Liver (tissue), 9 donors: ENCODE data around the gene PPP3CB. TPM values are rescaled to one million over a fixed set of nuclear protein-coding genes. Genes with fewer than 3 reads are reported as not detected.
A peak's percentile ranks its signal among the peaks of the same experiment; 100 is the strongest.

Experiments
- DNase-seq: peaks from one replicate; pipeline ENCODE4 v3.0.0-alpha.2; 2017; ENCODE audit warnings: low spot score
- H3K27ac ChIP-seq, 2 donors: one replicate each; pipeline ENCODE4 v1.7.0; 2013; ENCODE audit warnings: inconsistent platforms in 2 of 2, low read length in 2 of 2, control low read depth in 1 of 2, low read depth in 1 of 2, mild to moderate bottlenecking in 1 of 2
- H3K27me3 ChIP-seq, 4 donors: one replicate each; pipeline versions ENCODE4 v1.6.1 to v1.7.0; 2013; ENCODE audit warnings: low read length in 3 of 4, inconsistent platforms in 1 of 4, mild to moderate bottlenecking in 1 of 4, moderate library complexity in 1 of 4; ENCODE audit not compliant: control insufficient read depth in 4 of 4, insufficient read depth in 4 of 4
- H3K36me3 ChIP-seq, 4 donors: one replicate each; pipeline versions ENCODE4 v1.6.1 to v1.7.0; 2013; ENCODE audit warnings: low read length in 3 of 4, mild to moderate bottlenecking in 3 of 4, low read depth in 1 of 4, moderate library complexity in 1 of 4; ENCODE audit not compliant: control insufficient read depth in 4 of 4, insufficient read depth in 3 of 4
- H3K4me1 ChIP-seq, 4 donors: one replicate each; pipeline versions ENCODE4 v1.6.1 to v1.7.0; 2013; ENCODE audit warnings: low read length in 3 of 4, mild to moderate bottlenecking in 3 of 4, moderate library complexity in 1 of 4; ENCODE audit not compliant: control insufficient read depth in 4 of 4, insufficient read depth in 4 of 4
- H3K4me3 ChIP-seq, 3 donors: one replicate each; pipeline versions ENCODE4 v1.6.1 to v1.7.0; 2013; ENCODE audit warnings: low read length in 3 of 3, control low read depth in 1 of 3, low read depth in 1 of 3, mild to moderate bottlenecking in 1 of 3
- H3K9ac ChIP-seq, 2 donors: one replicate each; pipeline ENCODE4 v1.7.0; 2013; ENCODE audit warnings: low read length in 2 of 2, mild to moderate bottlenecking in 2 of 2, moderate library complexity in 2 of 2, control low read depth in 1 of 2, low read depth in 1 of 2
- H3K9me3 ChIP-seq, 4 donors: one replicate each; pipeline versions ENCODE4 v1.6.1 to v1.7.0; 2013; ENCODE audit warnings: low read length in 3 of 4; ENCODE audit not compliant: control insufficient read depth in 4 of 4
- ATF3 ChIP-seq: IDR thresholded peaks from 2 replicates; pipeline ENCODE4 v1.6.1; 2016; ENCODE audit warnings: antibody characterized with exemption
- CTCF ChIP-seq: fragments of 150-350 bp; IDR thresholded peaks from 2 replicates; pipeline ENCODE4 v1.5.1; 2017; ENCODE audit warnings: improper control_type of control experiment, low read depth, low read length; ENCODE audit not compliant: missing input control
- EGR1 ChIP-seq, 2 donors: IDR thresholded peaks; 2 replicates each; pipeline ENCODE4 v1.6.1; 2016 to 2018; ENCODE audit warnings: antibody characterized with exemption in 2 of 2, low read depth in 2 of 2
- FOXA1 ChIP-seq: IDR thresholded peaks from 2 replicates; pipeline ENCODE4 v1.6.1; 2016; ENCODE audit warnings: antibody characterized with exemption
- FOXA2 ChIP-seq: IDR thresholded peaks from 2 replicates; pipeline ENCODE4 v1.6.1; 2016; ENCODE audit warnings: antibody characterized with exemption
- GABPA ChIP-seq, 2 donors: IDR thresholded peaks in 1 of 2; conservative IDR thresholded peaks in 1 of 2; 2 replicates each; pipeline ENCODE4 v1.6.1; 2016; ENCODE audit warnings: antibody characterized with exemption in 2 of 2, mild to moderate bottlenecking in 1 of 2, moderate library complexity in 1 of 2
- HNF4A ChIP-seq, 2 donors: conservative IDR thresholded peaks; 2 replicates each; pipeline ENCODE4 v1.6.1; 2016; ENCODE audit warnings: antibody characterized with exemption in 2 of 2, mild to moderate bottlenecking in 2 of 2
- HNF4G ChIP-seq: IDR thresholded peaks from 2 replicates; pipeline ENCODE4 v1.6.1; 2016; ENCODE audit warnings: antibody characterized with exemption
- JUND ChIP-seq, 2 donors: IDR thresholded peaks; 2 replicates each; pipeline ENCODE4 v1.6.1; 2016; ENCODE audit warnings: antibody characterized with exemption in 2 of 2
- MAX ChIP-seq: IDR thresholded peaks from 2 replicates; pipeline ENCODE4 v1.6.1; 2016; ENCODE audit warnings: antibody characterized with exemption
- NR2F2 ChIP-seq: IDR thresholded peaks from 2 replicates; pipeline ENCODE4 v1.6.1; 2016; ENCODE audit warnings: antibody characterized with exemption
- RAD21 ChIP-seq, 2 donors: IDR thresholded peaks; 2 replicates each; pipeline ENCODE4 v1.6.1; 2016; ENCODE audit warnings: antibody characterized with exemption in 2 of 2, mild to moderate bottlenecking in 2 of 2
- REST ChIP-seq: IDR thresholded peaks from 2 replicates; pipeline ENCODE4 v1.6.1; 2016; ENCODE audit warnings: antibody characterized with exemption, mild to moderate bottlenecking
- RXRA ChIP-seq, 2 donors: IDR thresholded peaks; 2 replicates each; pipeline ENCODE4 v1.6.1; 2017 to 2018; ENCODE audit warnings: antibody characterized with exemption in 2 of 2, mild to moderate bottlenecking in 1 of 2
- SP1 ChIP-seq: IDR thresholded peaks from 2 replicates; pipeline ENCODE4 v1.6.1; 2018; ENCODE audit warnings: antibody characterized with exemption, mild to moderate bottlenecking
- TAF1 ChIP-seq: conservative IDR thresholded peaks from 2 replicates; pipeline ENCODE4 v1.6.1; 2016; ENCODE audit warnings: antibody characterized with exemption, mild to moderate bottlenecking
- YY1 ChIP-seq: IDR thresholded peaks from 2 replicates; pipeline ENCODE4 v1.6.1; 2016; ENCODE audit warnings: antibody characterized with exemption, mild to moderate bottlenecking
- ZBTB33 ChIP-seq: IDR thresholded peaks from 2 replicates; pipeline ENCODE4 v1.6.1; 2016; ENCODE audit warnings: antibody characterized with exemption
- WGBS: extraction: QIAGEN DNeasy Blood & Tissue Kit; methylation state at CpG from one replicate; pipeline ENCODE4 v1.1.7; 2013; 5-methylcytosine and 5-hydroxymethylcytosine counted together
- polyA plus RNA-seq, 2 donors: library from polyadenylated mRNA; stranded (reverse) in 1 of 2; unstranded in 1 of 2; fragments of 200-250 nt in 1 of 2; fragments of >200 nt in 1 of 2; fragmentation: Nextera tagmentation in 1 of 2; extraction: Ambion mirVana in 1 of 2; gene quantifications; one replicate each; pipeline versions ENCODE4 v1.2.1 to v1.2.3, GENCODE V29; 2013 to 2015
- total RNA-seq, 2 donors: library from RNA; depleted of rRNA; stranded (reverse); fragments of >200 nt; gene quantifications; one replicate each; pipeline ENCODE4 v1.2.3, GENCODE V29; 2014
- donor health status: healthy.
- donor health status: healthy.
- donor health status: healthy.
- donor health status: healthy.
- donor health status: healthy.

The PPP3CB gene
- total and polyA plus RNA-seq, 4 donors = 5.7 to 22.4 (median 11.4) TPM

GRCh38 chr10:73534857-73535256 is 39.0 kb upstream of the PPP3CB start:
- Histone ChIP-seq H3K36me3 (peaks cover 0 to 2% (median 0%) of the 10 kb centered on the region in 4 donors), H3K27me3 (no peaks in the 10 kb centered on the region), H3K4me3 (no peak overlapping the region), H3K4me1 (no peaks in the 10 kb centered on the region), H3K9me3 (no peaks in the 10 kb centered on the region), H3K9ac (no peak overlapping the region), H3K27ac (no peak overlapping the region)
- TF ChIP-seq NR2F2 (no peak), YY1 (no peak), JUND (IDR thresholded peaks at IDR 0.05) (no peak), SP1 (no peak), RAD21 (IDR thresholded peaks at IDR 0.05) (no peak), FOXA2 (no peak), HNF4A (conservative IDR thresholded peaks at IDR 0.05) (no peak), ATF3 (no peak), RXRA (IDR thresholded peaks at IDR 0.05) (no peak), HNF4G (no peak), TAF1 (no peak), CTCF (no peak), GABPA (IDR thresholded peaks at IDR 0.05 in 1 of 2, conservative IDR thresholded peaks at IDR 0.05 in 1 of 2) (no peak), FOXA1 (no peak), REST (no peak), MAX (no peak), EGR1 (IDR thresholded peaks at IDR 0.05; ENCODE audit: low read depth in 2 of 2) (no peak)
- WGBS = 85% methylated on average over 1 of the region's 1 CpG
- no peak for DNase-seq

GRCh38 chr10:73529089-73529832 is 33.4 kb upstream of the PPP3CB start:
- no peak overlapping the region for H3K27ac ChIP-seq
- no peaks in the 10 kb centered on the region for H3K27me3 ChIP-seq
- DNase-seq = peak; percentile 43
- no peak overlapping the region for H3K4me3 ChIP-seq
- H3K36me3 ChIP-seq = no peaks in the 10 kb centered on the region
- WGBS = 98% methylated on average over 5 of the region's 5 CpGs
- no peaks in the 10 kb centered on the region for H3K4me1 ChIP-seq
- no peaks in the 10 kb centered on the region for H3K9me3 ChIP-seq
- no peak overlapping the region for H3K9ac ChIP-seq
- TF ChIP-seq NR2F2 (no peak), HNF4A (conservative IDR thresholded peaks at IDR 0.05) (peak in 1 of 2 donors; percentile 60), RAD21 (IDR thresholded peaks at IDR 0.05) (peak; percentile 98 to 99), ZBTB33 (no peak), CTCF (peak; percentile 93), MAX (no peak), GABPA (IDR thresholded peaks at IDR 0.05 in 1 of 2, conservative IDR thresholded peaks at IDR 0.05 in 1 of 2) (no peak), SP1 (no peak), FOXA1 (no peak), FOXA2 (no peak), YY1 (no peak), ATF3 (no peak)
